PC-9 (cell line): Measurements from ENCODE around the gene ESR2. TPM values are rescaled to one million over a fixed set of nuclear protein-coding genes. Genes with fewer than 3 reads are reported as not detected.

Source experiments
- BruUV-seq: library from RNA; stranded (reverse); fragments of 400-500 nt; replicated peaks from 2 replicates; lab custom pipeline; 2021; lab: Mats Ljungman, UMichigan
- CTCF ChIA-PET: fragments of 300-600 bp; sonication (Branson Sonifier 250); formaldehyde crosslinking; loops from one replicate; lab custom pipeline; 2022; ENCODE audit warnings: antibody characterized with exemption; lab: Charles Lee
- POLR2A ChIA-PET: fragments of 300-600 bp; sonication (Branson Sonifier 250); formaldehyde crosslinking; loops from one replicate; lab custom pipeline; 2022; ENCODE audit warnings: antibody characterized with exemption; ENCODE audit not compliant: unreplicated experiment; lab: Charles Lee
- DNase-seq, 2 experiments: peaks; one replicate each; pipeline versions ENCODE4 v3.0.0 to v3.0.0-alpha.2; 2015 to 2022; ENCODE audit warnings: mixed read lengths in 1 of 2
- H2AFZ ChIP-seq: fragments of 200-600 bp; sonication (generic); 2 replicates; pipeline ENCODE4 v1.8.1; 2017; ENCODE audit warnings: antibody characterized with exemption
- H3F3A ChIP-seq: fragments of 200-600 bp; sonication (generic); 2 replicates; pipeline ENCODE4 v1.8.1; 2017; ENCODE audit warnings: antibody characterized with exemption, mild to moderate bottlenecking, low read depth; ENCODE audit not compliant: insufficient read depth
- H3K27ac ChIP-seq: fragments of 200-600 bp; sonication (generic); 2 replicates; pipeline ENCODE4 v1.6.1; 2016; ENCODE audit warnings: mixed run types
- H3K27me3 ChIP-seq: fragments of 200-600 bp; sonication (generic); 2 replicates; pipeline ENCODE4 v1.6.1; 2016; ENCODE audit warnings: low read depth, mixed run types; ENCODE audit not compliant: insufficient read depth
- H3K36me3 ChIP-seq: fragments of 200-600 bp; sonication (generic); 2 replicates; pipeline ENCODE4 v1.6.1; 2016; ENCODE audit warnings: low read depth, mixed run types
- H3K4me1 ChIP-seq: fragments of 200-600 bp; sonication (generic); replicated peaks from 2 replicates; pipeline ENCODE4 v1.6.1; 2016; ENCODE audit warnings: mixed run types; ENCODE audit not compliant: insufficient read depth
- H3K4me2 ChIP-seq: fragments of 200-600 bp; sonication (generic); 2 replicates; pipeline ENCODE4 v1.6.1; 2017; ENCODE audit warnings: mixed run types
- H3K4me3 ChIP-seq: fragments of 200-600 bp; sonication (generic); 2 replicates; pipeline ENCODE4 v1.6.1; 2016; ENCODE audit warnings: mixed run types
- H3K79me2 ChIP-seq: fragments of 200-600 bp; sonication (generic); 2 replicates; pipeline ENCODE4 v1.6.1; 2017; ENCODE audit warnings: low read depth, mixed run types
- H3K9me2 ChIP-seq: fragments of 200-600 bp; sonication (generic); 2 replicates; pipeline ENCODE4 v1.8.1; 2017; ENCODE audit warnings: mild to moderate bottlenecking; ENCODE audit not compliant: insufficient read depth
- H3K9me3 ChIP-seq: fragments of 200-600 bp; sonication (generic); 2 replicates; pipeline ENCODE4 v1.8.1; 2016; ENCODE audit warnings: low read depth; ENCODE audit not compliant: insufficient read depth
- H4K20me1 ChIP-seq: fragments of 200-600 bp; sonication (generic); 2 replicates; pipeline ENCODE4 v1.8.1; 2017; ENCODE audit not compliant: insufficient read depth
- CTCF ChIP-seq: fragments of 200-600 bp; sonication (generic); conservative IDR thresholded peaks from 2 replicates; pipeline ENCODE4 v1.6.1; 2017; ENCODE audit warnings: mixed run types, antibody characterized with exemption, mild to moderate bottlenecking, moderate library complexity
- EZH2 ChIP-seq: fragments of 200-600 bp; sonication (generic); IDR thresholded peaks from 2 replicates; pipeline ENCODE4 v1.8.0; 2017; ENCODE audit warnings: antibody characterized with exemption, low read depth
- intact Hi-C: fragments of 100-400 bp; cut with micrococcal nuclease; formaldehyde crosslinking; loops from one replicate; pipeline ENCODE4 v1.10.0; 2022; ENCODE audit not compliant: unreplicated experiment
- total RNA-seq: library from RNA; stranded (reverse); gene quantifications from 2 replicates; pipeline ENCODE4 v1.2.3, GENCODE V29; 2021

Gene ESR2
- total RNA-seq, 1 experiment from 2014 or later = 0.20 TPM

GRCh38 chr14:64174922-64175782 is 119.0 kb downstream of the ESR2 start:
- POLR2A ChIA-PET = no interaction called here
- no peak for TF ChIP-seq CTCF
- no peak for TF ChIP-seq EZH2

GRCh38 chr14:64170181-64170580 is 124.0 kb downstream of the ESR2 start:
- TF ChIP-seq EZH2 (no peak), CTCF (no peak)
- no peaks in the 10 kb centered on the region for H3K79me2 ChIP-seq
- no peaks in the 10 kb centered on the region for H4K20me1 ChIP-seq
- no peak overlapping the region for H3K27ac ChIP-seq
- DNase-seq = no peak
- H3K4me1 ChIP-seq = no peaks in the 10 kb centered on the region
- no peaks in the 10 kb centered on the region for H3K9me3 ChIP-seq
- H3K36me3 ChIP-seq = no peaks in the 10 kb centered on the region
- H3K4me2 ChIP-seq = no peak overlapping the region
- no TSS peak for BruUV-seq
- H2AFZ ChIP-seq = no peak overlapping the region
- H3F3A ChIP-seq = no peaks in the 10 kb centered on the region
- POLR2A ChIA-PET = no interaction called here
- H3K27me3 ChIP-seq = no peaks in the 10 kb centered on the region
- H3K9me2 ChIP-seq = no peaks in the 10 kb centered on the region
- CTCF ChIA-PET = no interaction called here
- H3K4me3 ChIP-seq = no peak overlapping the region
- intact Hi-C loops = no loop called here

More at GRCh38 chr14:64174922-64175782, 119.0 kb downstream of the ESR2 start:
- no peaks in the 10 kb centered on the region for H3K4me1 ChIP-seq
- H3K36me3 ChIP-seq = no peaks in the 10 kb centered on the region
- H3F3A ChIP-seq = no peaks in the 10 kb centered on the region
- CTCF ChIA-PET = no interaction called here
- no peak overlapping the region for H2AFZ ChIP-seq
- H4K20me1 ChIP-seq = no peaks in the 10 kb centered on the region
- H3K9me2 ChIP-seq = no peaks in the 10 kb centered on the region
- no TSS peak for BruUV-seq
- no peak for DNase-seq
- no peaks in the 10 kb centered on the region for H3K27me3 ChIP-seq
- no peak overlapping the region for H3K4me3 ChIP-seq
- no peaks in the 10 kb centered on the region for H3K9me3 ChIP-seq
- H3K27ac ChIP-seq = no peak overlapping the region
- no peaks in the 10 kb centered on the region for H3K79me2 ChIP-seq
- intact Hi-C loops = no loop called here
- H3K4me2 ChIP-seq = no peak overlapping the region

- no peak overlapping the region for H3K4me3 ChIP-seq
- no peak for DNase-seq
These were observed 134.6 kb downstream of the ESR2 start for GRCh38 chr14:64159588-64159987.

More at GRCh38 chr14:64159588-64159987, 134.6 kb downstream of the ESR2 start:
- ChIA-PET CTCF (no interaction called here), POLR2A (no interaction called here)
- Histone ChIP-seq H3K79me2 (no peaks in the 10 kb centered on the region), H3K9me3 (no peaks in the 10 kb centered on the region), H2AFZ (no peak overlapping the region), H4K20me1 (no peaks in the 10 kb centered on the region), H3K4me1 (no peaks in the 10 kb centered on the region), H3K4me2 (no peak overlapping the region), H3K9me2 (no peaks in the 10 kb centered on the region), H3K27ac (no peak overlapping the region), H3F3A (no peaks in the 10 kb centered on the region), H3K27me3 (no peaks in the 10 kb centered on the region), H3K36me3 (0 out of 2 replicates have a peak, but pooled peaks cover 4% of the 10 kb centered on the region)
- TF ChIP-seq EZH2 = no peak
- TF ChIP-seq CTCF = no peak
- no TSS peak for BruUV-seq
- intact Hi-C loops = no loop called here
